Common myeloid progenitor, CD34-positive (primary cell): ENCODE results near the gene TMEM238.

Experiments
- CTCF ChIA-PET: fragments of 350-600 bp; sonication (Branson Sonifier 250); formaldehyde crosslinking; loops from one replicate; lab custom pipeline; 2021; ENCODE audit warnings: antibody characterized with exemption; lab: Charles Lee
- POLR2A ChIA-PET: fragments of 350-600 bp; sonication (Branson Sonifier 250); formaldehyde crosslinking; loops from one replicate; lab custom pipeline; 2021; ENCODE audit warnings: antibody characterized with exemption; lab: Charles Lee
- DNase-seq, 3 donors: peaks; one replicate each; pipeline versions ENCODE4 v3.0.0 to v3.0.0-alpha.2; 2013
- H3K27ac ChIP-seq, 2 experiments: 1 replicate in 1 of 2; 2 replicates in 1 of 2; pipeline ENCODE4 v1.7.0; 2013; ENCODE audit warnings: inconsistent platforms in 2 of 2, low read length in 2 of 2, mild to moderate bottlenecking in 2 of 2, low read depth in 1 of 2, moderate library complexity in 1 of 2; ENCODE audit not compliant: severe bottlenecking in 2 of 2, insufficient read depth in 1 of 2, poor library complexity in 1 of 2
- H3K27me3 ChIP-seq, 5 experiments: replicated peaks in 2 of 5; 1 replicate in 3 of 5; 2 replicates in 2 of 5; pipeline versions ENCODE4 v1.6.1 to v1.7.0; 2013; ENCODE audit warnings: low read length in 4 of 5, mild to moderate bottlenecking in 2 of 5, moderate library complexity in 2 of 5, inconsistent platforms in 1 of 5; ENCODE audit not compliant: insufficient read depth in 5 of 5, control insufficient read depth in 4 of 5
- H3K36me3 ChIP-seq, 4 experiments: 1 replicate in 2 of 4; 2 replicates in 2 of 4; pipeline versions ENCODE4 v1.6.1 to v1.7.0; 2013; ENCODE audit warnings: low read length in 3 of 4, control low read depth in 1 of 4, mild to moderate bottlenecking in 1 of 4; ENCODE audit not compliant: control insufficient read depth in 4 of 4, insufficient read depth in 4 of 4
- H3K4me1 ChIP-seq, 4 experiments: 1 replicate in 3 of 4; 2 replicates in 1 of 4; pipeline versions ENCODE4 v1.6.1 to v1.7.1; 2013; ENCODE audit warnings: low read length in 3 of 4, mild to moderate bottlenecking in 3 of 4, control low read depth in 1 of 4, inconsistent platforms in 1 of 4, moderate library complexity in 1 of 4; ENCODE audit not compliant: control insufficient read depth in 4 of 4, insufficient read depth in 4 of 4; ENCODE audit errors: control extremely low read depth in 1 of 4
- H3K4me3 ChIP-seq, 7 experiments: 1 replicate in 4 of 7; 2 replicates in 3 of 7; pipeline versions ENCODE4 v1.5.1 to v1.7.0; 2013; ENCODE audit warnings: mild to moderate bottlenecking in 7 of 7, low read length in 6 of 7, moderate library complexity in 6 of 7, inconsistent platforms in 2 of 7, low read depth in 2 of 7, control low read depth in 1 of 7; ENCODE audit not compliant: insufficient read depth in 4 of 7, control insufficient read depth in 1 of 7; ENCODE audit errors: extremely low read depth in 1 of 7
- H3K9me3 ChIP-seq, 5 experiments: 1 replicate in 4 of 5; 2 replicates in 1 of 5; pipeline versions ENCODE4 v1.6.1 to v1.7.1; 2013; ENCODE audit warnings: low read length in 4 of 5, mild to moderate bottlenecking in 2 of 5, inconsistent platforms in 1 of 5, low read depth in 1 of 5, moderate library complexity in 1 of 5; ENCODE audit not compliant: control insufficient read depth in 4 of 5, insufficient read depth in 2 of 5; ENCODE audit errors: control extremely low read depth in 1 of 5
- WGBS: methylation state at CpG from one replicate; pipeline ENCODE4 v1.1.5; 2013; ENCODE audit not compliant: insufficient coverage; 5-methylcytosine and 5-hydroxymethylcytosine counted together

TMEM238 gene

DNA sequence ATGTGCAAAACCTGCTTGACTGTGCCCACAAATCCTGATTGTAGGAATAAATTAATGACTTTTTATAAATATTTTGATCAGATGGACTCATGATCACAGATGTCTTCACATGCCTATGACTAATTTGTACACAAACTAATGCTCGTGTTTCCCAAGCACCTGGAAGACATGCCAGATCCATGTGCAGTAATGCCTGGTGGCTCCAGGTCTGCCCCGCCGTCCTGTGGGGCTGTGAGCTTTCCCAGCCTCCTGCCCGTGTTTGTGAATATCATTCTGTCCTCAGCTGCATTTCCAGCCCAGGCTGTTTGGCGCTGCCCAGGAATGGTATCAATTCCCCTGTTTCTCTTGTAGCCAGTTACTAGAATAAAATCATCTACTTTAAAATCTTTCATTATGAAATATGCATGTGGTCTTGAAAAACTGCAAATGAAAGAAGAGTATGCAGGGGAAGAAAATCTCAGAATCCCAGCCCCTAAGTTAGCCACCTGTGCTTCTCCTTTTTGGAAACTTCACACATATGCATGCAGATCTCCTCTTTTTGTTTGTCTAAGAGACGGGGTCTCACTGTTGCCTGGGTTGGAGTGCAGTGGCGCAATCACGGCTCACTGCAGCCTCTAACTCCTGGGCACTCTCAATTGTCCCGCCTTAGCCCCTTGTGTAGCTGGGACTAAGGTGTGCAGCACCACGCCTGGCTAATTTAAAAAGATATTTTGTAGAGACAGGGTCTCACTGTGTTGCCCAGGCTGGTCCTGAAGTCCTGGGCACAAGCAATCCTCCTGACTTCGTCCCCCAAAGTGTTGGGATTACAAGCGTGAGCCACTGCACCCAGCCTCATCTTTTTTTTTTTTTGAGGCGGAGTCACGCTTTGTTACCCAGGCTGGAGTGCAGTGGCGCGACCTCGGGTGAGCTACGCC, 7.9 kb upstream of the TMEM238 start:
- Histone ChIP-seq H3K4me1 (peaks cover 0 to 31% (median 21%) of the 10 kb centered on the region in 4 experiments), H3K27me3 (no peaks in the 10 kb centered on the region), H3K4me3 (no peak overlapping the region), H3K27ac (no peak overlapping the region), H3K9me3 (no peaks in the 10 kb centered on the region), H3K36me3 (peaks cover 11 to 52% (median 42%) of the 10 kb centered on the region in 4 experiments)
- CTCF ChIA-PET: interaction anchor here (5.3 kb wide), 1 partner anchor 27 kb away, joined by 21 read pairs; no protein-coding TSS in a partner anchor
- WGBS: 97% methylated on average over 9 of the region's 18 CpGs
- DNase-seq: no peak
- POLR2A ChIA-PET: interaction anchor here (2.1 to 3.1 kb wide), 2 partner anchors 7 to 15 kb away, joined by 4 to 14 read pairs; partner anchors contain the start of gene UBE2S

DNA sequence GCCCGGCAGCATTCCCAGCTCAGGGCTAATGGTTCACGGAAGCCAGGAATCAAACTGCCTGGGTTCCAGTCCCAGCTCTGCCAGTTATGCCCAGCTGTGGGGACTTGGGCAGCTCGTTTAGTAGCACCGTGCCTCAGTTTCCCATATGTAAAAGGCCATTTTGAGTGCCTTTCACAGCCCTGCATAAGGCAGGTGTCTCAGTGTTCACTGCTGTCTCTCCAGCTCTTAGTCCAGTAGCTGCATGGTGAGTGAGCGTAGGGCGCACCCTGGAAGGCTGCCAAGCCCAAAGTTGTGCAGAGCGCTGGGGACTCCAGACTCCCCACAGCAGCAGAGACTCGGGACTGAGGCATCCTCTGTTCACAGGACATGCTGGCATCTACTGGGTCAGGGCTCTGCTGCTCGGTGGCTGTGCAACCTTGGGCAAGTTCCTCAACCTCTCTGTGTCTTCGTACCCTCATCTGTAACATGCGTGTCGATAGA, 7.1 kb upstream of the TMEM238 start:
- CTCF ChIA-PET: interaction anchor here (5.3 kb wide), 1 partner anchor 27 kb away, joined by 21 read pairs; no protein-coding TSS in a partner anchor
- H3K36me3 ChIP-seq: peaks cover 11 to 52% (median 48%) of the 10 kb centered on the region in 4 experiments
- 88% methylated on average over 10 of the region's 12 CpGs for WGBS
- peaks cover 0 to 39% (median 29%) of the 10 kb centered on the region in 4 experiments for H3K4me1 ChIP-seq
- no peaks in the 10 kb centered on the region for H3K9me3 ChIP-seq
- H3K4me3 ChIP-seq: no peak overlapping the region
- peak in 1 of 3 donors; percentile 19 for DNase-seq
- POLR2A ChIA-PET: interaction anchor here (2.1 to 3.1 kb wide), 2 partner anchors 8 to 16 kb away, joined by 4 to 14 read pairs; partner anchors contain the start of gene UBE2S
- no peaks in the 10 kb centered on the region for H3K27me3 ChIP-seq
- no peak overlapping the region for H3K27ac ChIP-seq

DNA sequence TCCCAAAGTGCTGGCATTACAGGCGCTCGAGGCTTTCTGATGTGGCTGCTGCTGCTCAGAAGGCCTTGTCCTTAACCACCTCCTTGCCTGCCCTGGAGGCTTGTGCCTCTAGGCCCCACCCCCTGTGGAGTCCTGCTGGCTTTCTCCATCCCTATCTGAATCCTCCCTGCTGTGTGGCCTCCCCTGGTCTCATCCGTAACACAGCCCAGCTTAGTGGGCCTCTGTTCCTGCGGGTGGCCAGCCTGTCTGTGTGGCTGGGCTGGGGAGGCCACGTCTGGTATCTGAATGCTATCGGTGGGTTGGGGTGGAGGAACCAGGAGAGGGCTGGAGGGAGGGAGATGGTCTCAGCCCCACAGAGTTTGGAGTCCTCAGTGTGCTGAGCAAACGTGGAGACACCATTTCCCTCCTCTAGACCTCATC, 6.4 kb upstream of the TMEM238 start:
- 87% methylated on average over 4 of the region's 7 CpGs for WGBS
- no peaks in the 10 kb centered on the region for H3K9me3 ChIP-seq
- H3K4me3 ChIP-seq: no peak overlapping the region
- no peak overlapping the region for H3K27ac ChIP-seq
- ChIA-PET POLR2A (interaction anchor here (2.1 to 3.1 kb wide), 2 partner anchors 9 to 17 kb away, joined by 4 to 14 read pairs; partner anchors contain the start of gene UBE2S), CTCF (interaction anchor here (0.9 to 5.3 kb wide), 4 partner anchors 8 to 51 kb away, joined by 3 to 25 read pairs (median 14); partner anchors contain the start of gene KMT5C)
- H3K27me3 ChIP-seq: no peaks in the 10 kb centered on the region
- DNase-seq: no peak
- H3K4me1 ChIP-seq: peaks cover 0 to 42% (median 31%) of the 10 kb centered on the region in 4 experiments
- H3K36me3 ChIP-seq: peaks cover 11 to 52% (median 48%) of the 10 kb centered on the region in 4 experiments

DNA sequence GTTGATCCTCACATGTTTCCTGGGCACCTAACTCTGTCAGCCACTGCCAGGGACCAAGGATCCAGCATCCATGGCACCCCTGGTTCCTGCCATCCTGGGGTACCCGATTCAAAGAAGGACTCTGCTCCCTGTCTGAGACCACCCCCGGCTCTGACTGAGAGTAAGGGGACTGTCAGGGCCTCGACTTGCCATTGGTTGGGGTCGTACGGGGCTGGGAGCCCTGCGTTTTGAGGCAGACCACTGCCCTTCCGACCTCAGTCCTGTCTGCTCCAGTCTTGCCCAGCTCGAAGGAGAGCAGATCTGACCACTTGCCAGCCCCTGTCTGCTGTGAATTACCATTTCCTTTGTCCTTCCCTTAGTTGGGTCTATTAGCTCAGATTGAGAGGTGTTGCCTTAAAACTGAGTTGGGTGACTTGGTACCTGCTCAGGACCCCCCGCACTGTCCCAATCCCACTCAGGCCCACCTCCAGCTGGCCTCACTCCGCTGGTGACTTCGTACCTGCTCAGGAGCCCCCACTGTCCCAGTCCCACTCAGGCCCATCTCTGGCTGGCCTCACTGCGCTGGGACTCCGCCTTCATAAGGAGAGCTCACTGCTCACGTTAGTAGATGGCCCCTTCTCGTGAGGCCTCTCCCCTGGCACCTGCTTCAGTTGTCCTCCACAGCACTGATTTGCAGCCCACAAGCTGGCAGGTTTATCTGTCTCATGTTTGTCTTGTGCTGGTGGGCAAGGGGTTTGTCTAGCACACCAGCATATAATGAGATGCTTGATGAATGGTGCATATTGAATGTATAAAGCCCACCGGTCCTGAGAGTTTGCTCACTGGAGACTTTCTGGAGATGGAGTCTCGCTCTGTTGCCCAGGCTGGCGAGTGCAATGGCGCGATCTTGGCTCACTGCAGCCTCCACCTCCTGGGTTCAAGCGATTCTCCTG, 5.6 kb upstream of the TMEM238 start:
- peak overlapping the region in 1 of 2 experiments; percentile 22 for H3K27ac ChIP-seq
- H3K4me1 ChIP-seq: peaks cover 0 to 47% (median 37%) of the 10 kb centered on the region in 4 experiments
- H3K4me3 ChIP-seq: no peak overlapping the region

DNA sequence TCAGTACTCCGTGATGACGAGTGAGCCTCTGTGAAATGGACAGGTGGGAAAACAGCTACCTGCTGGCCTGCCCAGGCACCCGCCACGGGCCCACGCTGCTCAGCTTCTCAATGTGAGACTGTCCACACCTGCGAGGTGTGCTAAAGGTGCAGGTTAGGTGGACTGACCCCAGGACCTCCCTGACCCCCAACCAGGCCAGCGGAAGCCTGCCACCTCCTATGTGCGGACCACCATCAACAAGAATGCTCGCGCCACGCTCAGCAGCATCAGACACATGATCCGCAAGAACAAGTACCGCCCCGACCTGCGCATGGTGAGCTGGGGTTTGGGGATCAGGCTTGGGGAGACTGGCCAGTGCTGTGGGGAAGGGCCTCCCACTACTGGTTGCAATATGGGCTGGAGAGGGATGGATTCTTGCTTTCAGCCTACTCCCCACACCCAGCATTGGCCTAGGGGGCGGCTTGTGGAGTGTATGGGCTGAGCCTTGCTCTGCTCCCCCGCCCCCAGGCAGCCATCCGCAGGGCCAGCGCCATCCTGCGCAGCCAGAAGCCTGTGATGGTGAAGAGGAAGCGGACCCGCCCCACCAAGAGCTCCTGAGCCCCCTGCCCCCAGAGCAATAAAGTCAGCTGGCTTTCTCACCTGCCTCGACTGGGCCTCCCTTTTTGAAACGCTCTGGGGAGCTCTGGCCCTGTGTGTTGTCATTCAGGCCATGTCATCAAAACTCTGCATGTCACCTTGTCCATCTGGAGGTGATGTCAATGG, 3.8 kb upstream of the TMEM238 start:
- 89% methylated on average over 19 of the region's 24 CpGs for WGBS
- POLR2A ChIA-PET: interaction anchor here (0.6 to 2.2 kb wide), 5 partner anchors 10 to 87 kb away, joined by 3 to 14 read pairs (median 3); partner anchors contain the start of gene UBE2S

More for the DNA sequence above, 5.6 kb upstream of the TMEM238 start:
- CTCF ChIA-PET: interaction anchor here (0.9 to 5.3 kb wide), 6 partner anchors 9 to 143 kb away, joined by 3 to 25 read pairs (median 6); partner anchors contain the start of gene KMT5C
- H3K36me3 ChIP-seq: peaks cover 11 to 52% (median 48%) of the 10 kb centered on the region in 4 experiments
- WGBS: 95% methylated on average over 19 of the region's 21 CpGs
- no peak for DNase-seq
- POLR2A ChIA-PET: interaction anchor here (0.9 to 3.1 kb wide), 3 partner anchors 9 to 18 kb away, joined by 3 to 14 read pairs (median 4); partner anchors contain the start of gene UBE2S
- H3K9me3 ChIP-seq: no peaks in the 10 kb centered on the region
- no peaks in the 10 kb centered on the region for H3K27me3 ChIP-seq

More for the DNA sequence above, 3.8 kb upstream of the TMEM238 start:
- H3K27me3 ChIP-seq: no peaks in the 10 kb centered on the region
- H3K4me3 ChIP-seq: peak overlapping the region in 5 of 7 experiments; percentile 84 to 99 (median 99)
- peak overlapping the region; percentile 80 to 95 for H3K27ac ChIP-seq
- DNase-seq: no peak
- peaks cover 0 to 59% (median 49%) of the 10 kb centered on the region in 4 experiments for H3K4me1 ChIP-seq
- no peaks in the 10 kb centered on the region for H3K9me3 ChIP-seq
- CTCF ChIA-PET: interaction anchor here (1.0 to 5.3 kb wide), 5 partner anchors 11 to 142 kb away, joined by 3 to 25 read pairs (median 6); no protein-coding TSS in a partner anchor
- H3K36me3 ChIP-seq: peaks cover 11 to 52% (median 48%) of the 10 kb centered on the region in 4 experiments
